BLaER1 (cell line): ENCODE results near the gene BTC.
"Not testable (repeated sequence)": the region's sequence is repeated elsewhere in the genome, so short reads cannot be mapped to it uniquely, and the experiment has no call there.

Experiments
- H3K27ac ChIP-seq: shearing (Covaris generic); formaldehyde crosslinking; 2 replicates; pipeline ENCODE4 v1.8.1; 2022
- H3K27me3 ChIP-seq: shearing (Covaris generic); formaldehyde crosslinking; 2 replicates; pipeline ENCODE4 v1.8.1; 2022
- H3K36me3 ChIP-seq: shearing (Covaris generic); formaldehyde crosslinking; 2 replicates; pipeline ENCODE4 v1.8.1; 2022
- H3K4me1 ChIP-seq: shearing (Covaris generic); formaldehyde crosslinking; 2 replicates; pipeline ENCODE4 v1.8.1; 2022
- H3K4me2 ChIP-seq: shearing (Covaris generic); formaldehyde crosslinking; 2 replicates; pipeline ENCODE4 v1.8.1; 2022
- H3K4me3 ChIP-seq: shearing (Covaris generic); formaldehyde crosslinking; 2 replicates; pipeline ENCODE4 v1.8.1; 2022
- H3K9ac ChIP-seq: shearing (Covaris generic); formaldehyde crosslinking; 2 replicates; pipeline ENCODE4 v1.8.1; 2022
- H3K9me3 ChIP-seq: shearing (Covaris generic); formaldehyde crosslinking; 2 replicates; pipeline ENCODE4 v1.8.1; 2022
- H4K20me1 ChIP-seq: shearing (Covaris generic); formaldehyde crosslinking; 2 replicates; pipeline ENCODE4 v1.8.1; 2022
- Cebpa-rat ChIP-seq: shearing (Covaris generic); IDR thresholded peaks from 2 replicates; pipeline ENCODE4 v1.8.1; 2022

Gene BTC

GRCh38 chr4:74794382-74795010 lies at the start of gene BTC:
Gene BTC (minus strand): TSS chr4:74794523. CDS start chr4:74794325, 198 bp downstream.
- H3K9me3 ChIP-seq: peaks cover 11% of the 10 kb centered on the region
- H3K9ac ChIP-seq: no peak within 1 kb of the TSS
- TF ChIP-seq Cebpa-rat: no peak
- no peak within 1 kb of the TSS for H3K4me2 ChIP-seq
- H3K27me3 ChIP-seq: no peaks in the 10 kb centered on the region
- H3K4me1 ChIP-seq: no peaks in the 10 kb centered on the region
- H3K27ac ChIP-seq: no peak within 1 kb of the TSS
- H3K4me3 ChIP-seq: no peak within 1 kb of the TSS
- no peaks in the 10 kb centered on the region for H3K36me3 ChIP-seq
- H4K20me1 ChIP-seq: no peaks in the 10 kb centered on the region

GRCh38 chr4:74840936-74841509 lies 46.7 kb upstream of the BTC start:
- no peak for TF ChIP-seq Cebpa-rat
- H3K4me3 ChIP-seq: no peak overlapping the region
- no peaks in the 10 kb centered on the region for H3K4me1 ChIP-seq
- no peaks in the 10 kb centered on the region for H4K20me1 ChIP-seq
- H3K27me3 ChIP-seq: no peaks in the 10 kb centered on the region
- no peak overlapping the region for H3K27ac ChIP-seq
- no peaks in the 10 kb centered on the region for H3K36me3 ChIP-seq
- H3K4me2 ChIP-seq: no peak overlapping the region
- H3K9me3 ChIP-seq: no peaks in the 10 kb centered on the region
- H3K9ac ChIP-seq: no peak overlapping the region

GRCh38 chr4:74838746-74839370 lies 44.5 kb upstream of the BTC start:
- Histone ChIP-seq H3K27me3 (no peaks in the 10 kb centered on the region), H3K4me3 (no peak overlapping the region), H3K9ac (no peak overlapping the region), H4K20me1 (no peaks in the 10 kb centered on the region), H3K27ac (no peak overlapping the region), H3K4me2 (no peak overlapping the region), H3K36me3 (no peaks in the 10 kb centered on the region), H3K4me1 (no peaks in the 10 kb centered on the region), H3K9me3 (no peaks in the 10 kb centered on the region)
- TF ChIP-seq Cebpa-rat: no peak

GRCh38 chr4:74830928-74831327 lies 36.6 kb upstream of the BTC start:
- Histone ChIP-seq H3K9me3 (peaks cover 15% of the 10 kb centered on the region), H3K4me1 (no peaks in the 10 kb centered on the region), H3K4me3 (no peak overlapping the region), H3K36me3 (no peaks in the 10 kb centered on the region), H3K27ac (no peak overlapping the region), H3K4me2 (no peak overlapping the region), H3K9ac (no peak overlapping the region), H3K27me3 (no peaks in the 10 kb centered on the region), H4K20me1 (no peaks in the 10 kb centered on the region)
- TF ChIP-seq Cebpa-rat: no peak

- no peak overlapping the region for H3K27ac ChIP-seq
These were observed 28.9 kb upstream of the BTC start for GRCh38 chr4:74823194-74823593.

GRCh38 chr4:74822603-74823002 lies 28.3 kb upstream of the BTC start:
- Histone ChIP-seq H3K9ac (no peak overlapping the region), H3K27me3 (no peaks in the 10 kb centered on the region), H3K36me3 (no peaks in the 10 kb centered on the region), H3K4me1 (no peaks in the 10 kb centered on the region), H3K4me3 (no peak overlapping the region), H3K9me3 (peaks cover 9% of the 10 kb centered on the region), H3K4me2 (no peak overlapping the region), H3K27ac (no peak overlapping the region), H4K20me1 (no peaks in the 10 kb centered on the region)
- no peak for TF ChIP-seq Cebpa-rat

More at GRCh38 chr4:74823194-74823593, 28.9 kb upstream of the BTC start:
- no peak overlapping the region for H3K4me3 ChIP-seq
- peaks cover 9% of the 10 kb centered on the region for H3K9me3 ChIP-seq
- H3K9ac ChIP-seq: no peak overlapping the region
- no peaks in the 10 kb centered on the region for H4K20me1 ChIP-seq
- H3K4me1 ChIP-seq: no peaks in the 10 kb centered on the region
- no peaks in the 10 kb centered on the region for H3K36me3 ChIP-seq
- H3K27me3 ChIP-seq: no peaks in the 10 kb centered on the region
- TF ChIP-seq Cebpa-rat: no peak
- no peak overlapping the region for H3K4me2 ChIP-seq

GRCh38 chr4:74821541-74821940 lies 27.2 kb upstream of the BTC start:
- Histone ChIP-seq H3K4me1 (no peaks in the 10 kb centered on the region), H3K9me3 (peaks cover 9% of the 10 kb centered on the region), H3K27me3 (no peaks in the 10 kb centered on the region), H3K4me3 (no peak overlapping the region), H3K36me3 (no peaks in the 10 kb centered on the region), H3K27ac (no peak overlapping the region), H4K20me1 (no peaks in the 10 kb centered on the region), H3K9ac (no peak overlapping the region), H3K4me2 (no peak overlapping the region)
- no peak for TF ChIP-seq Cebpa-rat

GRCh38 chr4:74814052-74814451 lies 19.7 kb upstream of the BTC start:
- H3K9me3 ChIP-seq: no peaks in the 10 kb centered on the region
- H3K4me2 ChIP-seq: no peak overlapping the region; the same call in 1 of the 2 replicates
- no peak overlapping the region for H3K4me3 ChIP-seq
- no peak overlapping the region for H3K27ac ChIP-seq
- H3K4me1 ChIP-seq: peaks cover 5% of the 10 kb centered on the region; the same call in 1 of the 2 replicates
- H4K20me1 ChIP-seq: no peaks in the 10 kb centered on the region
- TF ChIP-seq Cebpa-rat: no peak
- H3K27me3 ChIP-seq: no peaks in the 10 kb centered on the region
- H3K9ac ChIP-seq: no peak overlapping the region
- no peaks in the 10 kb centered on the region for H3K36me3 ChIP-seq

GRCh38 chr4:74812056-74812455 lies 17.7 kb upstream of the BTC start:
- H3K9me3 ChIP-seq, H3K9ac ChIP-seq, H3K36me3 ChIP-seq, H3K4me2 ChIP-seq, H3K27ac ChIP-seq, H3K27me3 ChIP-seq, H3K4me3 ChIP-seq, H3K4me1 ChIP-seq, H4K20me1 ChIP-seq: not testable (repeated sequence)

- no peaks in the 10 kb centered on the region for H3K4me1 ChIP-seq
- no peak for TF ChIP-seq Cebpa-rat
- no peak overlapping the region for H3K4me2 ChIP-seq
- H3K4me3 ChIP-seq: no peak overlapping the region
- H3K9ac ChIP-seq: no peak overlapping the region
- no peak overlapping the region for H3K27ac ChIP-seq
- H3K27me3 ChIP-seq: no peaks in the 10 kb centered on the region
- no peaks in the 10 kb centered on the region for H3K36me3 ChIP-seq
- H4K20me1 ChIP-seq: no peaks in the 10 kb centered on the region
- no peaks in the 10 kb centered on the region for H3K9me3 ChIP-seq
These were observed 11.3 kb upstream of the BTC start for GRCh38 chr4:74805601-74806000.
